ENCODE results near the gene TDRD6.

DNA sequence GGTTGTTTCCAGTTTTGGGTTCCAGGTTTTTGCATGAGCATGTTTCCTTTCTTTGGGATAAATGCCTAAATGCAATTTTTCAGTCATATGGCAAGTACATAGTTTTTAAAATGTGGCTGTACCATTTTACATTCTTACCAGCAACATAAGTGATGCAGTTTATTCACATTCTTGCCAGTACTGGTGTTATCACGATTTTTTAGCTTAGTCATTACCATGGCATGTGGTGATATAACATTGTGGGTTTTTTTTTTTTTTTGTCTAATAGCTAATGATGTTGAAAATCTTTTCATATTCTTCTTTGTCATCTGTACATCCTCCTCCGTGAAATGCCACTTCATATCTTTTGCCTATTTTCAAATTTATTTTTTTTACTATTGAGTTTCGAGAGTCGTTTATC lies 2.9 kb upstream of the TDRD6 start:
- TF ChIP-seq POLR2A (IDR thresholded peaks at IDR 0.05), result no peak
- TF ChIP-seq, protein P1, sequence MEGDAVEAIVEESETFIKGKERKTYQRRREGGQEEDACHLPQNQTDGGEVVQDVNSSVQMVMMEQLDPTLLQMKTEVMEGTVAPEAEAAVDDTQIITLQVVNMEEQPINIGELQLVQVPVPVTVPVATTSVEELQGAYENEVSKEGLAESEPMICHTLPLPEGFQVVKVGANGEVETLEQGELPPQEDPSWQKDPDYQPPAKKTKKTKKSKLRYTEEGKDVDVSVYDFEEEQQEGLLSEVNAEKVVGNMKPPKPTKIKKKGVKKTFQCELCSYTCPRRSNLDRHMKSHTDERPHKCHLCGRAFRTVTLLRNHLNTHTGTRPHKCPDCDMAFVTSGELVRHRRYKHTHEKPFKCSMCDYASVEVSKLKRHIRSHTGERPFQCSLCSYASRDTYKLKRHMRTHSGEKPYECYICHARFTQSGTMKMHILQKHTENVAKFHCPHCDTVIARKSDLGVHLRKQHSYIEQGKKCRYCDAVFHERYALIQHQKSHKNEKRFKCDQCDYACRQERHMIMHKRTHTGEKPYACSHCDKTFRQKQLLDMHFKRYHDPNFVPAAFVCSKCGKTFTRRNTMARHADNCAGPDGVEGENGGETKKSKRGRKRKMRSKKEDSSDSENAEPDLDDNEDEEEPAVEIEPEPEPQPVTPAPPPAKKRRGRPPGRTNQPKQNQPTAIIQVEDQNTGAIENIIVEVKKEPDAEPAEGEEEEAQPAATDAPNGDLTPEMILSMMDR (IDR thresholded peaks at IDR 0.05), result no peak

All from uterus (tissue), 2 donors.